H9 (cell line): ENCODE measurements around the gene LDB2. TPM values are rescaled to one million over a fixed set of nuclear protein-coding genes. Genes with fewer than 3 reads are reported as not detected.

Source experiments
- DNase-seq: peaks from one replicate; pipeline ENCODE4 v3.0.0-alpha.2; 2017
- H2AFZ ChIP-seq: one replicate; pipeline ENCODE4 v1.6.1; 2013; ENCODE audit warnings: mild to moderate bottlenecking, low read length, control low read depth, moderate library complexity
- H2AK5ac ChIP-seq: 2 replicates; pipeline ENCODE4 v1.6.1; 2013; ENCODE audit warnings: low read length, control low read depth, mixed read lengths; ENCODE audit not compliant: insufficient read length
- H2BK120ac ChIP-seq: one replicate; pipeline ENCODE4 v1.6.1; 2013; ENCODE audit warnings: low read depth, mild to moderate bottlenecking, low read length, control low read depth, inconsistent platforms; ENCODE audit not compliant: poor library complexity, severe bottlenecking
- H2BK12ac ChIP-seq: 2 replicates; pipeline ENCODE4 v1.6.1; 2013; ENCODE audit warnings: low read length, control low read depth, mixed read lengths, low read depth; ENCODE audit not compliant: insufficient read length
- H2BK15ac ChIP-seq: 2 replicates; pipeline ENCODE4 v1.6.1; 2013; ENCODE audit warnings: low read depth, low read length, control low read depth
- H2BK20ac ChIP-seq: one replicate; pipeline ENCODE4 v1.6.1; 2013; ENCODE audit warnings: low read depth, mild to moderate bottlenecking, low read length, control low read depth, inconsistent platforms; ENCODE audit not compliant: poor library complexity, severe bottlenecking
- H2BK5ac ChIP-seq: 2 replicates; pipeline ENCODE4 v1.6.1; 2013; ENCODE audit warnings: low read length, control low read depth, mixed read lengths; ENCODE audit not compliant: insufficient read length
- H3K14ac ChIP-seq: 2 replicates; pipeline ENCODE4 v1.6.1; 2013; ENCODE audit warnings: low read length, control low read depth; ENCODE audit not compliant: insufficient read depth
- H3K18ac ChIP-seq: 2 replicates; pipeline ENCODE4 v1.6.1; 2013; ENCODE audit warnings: low read depth, mild to moderate bottlenecking, mixed read lengths, low read length, control low read depth; ENCODE audit not compliant: insufficient read length
- H3K23ac ChIP-seq: 2 replicates; pipeline ENCODE4 v1.6.1; 2013; ENCODE audit warnings: low read length, control low read depth, mixed read lengths, low read depth; ENCODE audit not compliant: insufficient read length
- H3K23me2 ChIP-seq: 2 replicates; pipeline ENCODE4 v1.6.1; 2013; ENCODE audit warnings: low read depth, mild to moderate bottlenecking, mixed read lengths, low read length, control low read depth; ENCODE audit not compliant: insufficient read length, poor library complexity, severe bottlenecking
- H3K27ac ChIP-seq: 2 replicates; pipeline ENCODE4 v1.5.1; 2013; ENCODE audit warnings: low read length, control low read depth, mixed read lengths, low read depth; ENCODE audit not compliant: insufficient read length
- H3K27me3 ChIP-seq: 2 replicates; pipeline ENCODE4 v1.6.1; 2013; ENCODE audit warnings: low read length, control low read depth, inconsistent platforms; ENCODE audit not compliant: insufficient read depth
- H3K4ac ChIP-seq: 2 replicates; pipeline ENCODE4 v1.6.1; 2013; ENCODE audit warnings: low read depth, mild to moderate bottlenecking, control low read depth, inconsistent platforms, low read length, moderate library complexity
- H3K4me1 ChIP-seq: 2 replicates; pipeline ENCODE4 v1.6.1; 2013; ENCODE audit warnings: low read length, control low read depth, inconsistent platforms; ENCODE audit not compliant: insufficient read depth
- H3K4me2 ChIP-seq: 2 replicates; pipeline ENCODE4 v1.6.1; 2013; ENCODE audit warnings: low read length, control low read depth, mixed read lengths; ENCODE audit not compliant: insufficient read length, insufficient read depth
- H3K56ac ChIP-seq: 2 replicates; pipeline ENCODE4 v1.6.1; 2013; ENCODE audit warnings: low read depth, mild to moderate bottlenecking, mixed read lengths, low read length, control low read depth; ENCODE audit not compliant: insufficient read length
- H3K79me1 ChIP-seq: 2 replicates; pipeline ENCODE4 v1.6.1; 2013; ENCODE audit warnings: low read depth, mild to moderate bottlenecking, moderate library complexity, low read length, control low read depth, inconsistent platforms; ENCODE audit not compliant: insufficient read depth, poor library complexity, severe bottlenecking
- H3K79me2 ChIP-seq: 2 replicates; pipeline ENCODE4 v1.6.1; 2013; ENCODE audit warnings: low read length, control low read depth, inconsistent platforms; ENCODE audit not compliant: insufficient read depth
- H3K9ac ChIP-seq: 2 replicates; pipeline ENCODE4 v1.6.1; 2013; ENCODE audit warnings: low read length, control low read depth, mixed read lengths; ENCODE audit not compliant: insufficient read length; ENCODE audit errors: extremely low read depth
- H3K9me3 ChIP-seq: one replicate; pipeline ENCODE4 v1.6.1; 2013; ENCODE audit warnings: low read depth, low read length, inconsistent platforms; ENCODE audit not compliant: control insufficient read depth
- H3T11ph ChIP-seq: one replicate; pipeline ENCODE4 v1.6.1; 2013; ENCODE audit warnings: mild to moderate bottlenecking, low read length, control low read depth, inconsistent platforms
- H4K20me1 ChIP-seq: one replicate; pipeline ENCODE4 v1.6.1; 2013; ENCODE audit not compliant: control insufficient read depth, insufficient read length, insufficient read depth
- H4K5ac ChIP-seq: 2 replicates; pipeline ENCODE4 v1.6.1; 2013; ENCODE audit warnings: low read depth, mild to moderate bottlenecking, mixed read lengths, low read length, control low read depth; ENCODE audit not compliant: insufficient read length
- H4K8ac ChIP-seq: replicated peaks from 2 replicates; pipeline ENCODE4 v1.6.1; 2013; ENCODE audit warnings: low read length, control low read depth, mixed read lengths, low read depth; ENCODE audit not compliant: insufficient read length
- H4K91ac ChIP-seq: 2 replicates; pipeline ENCODE4 v1.6.1; 2013; ENCODE audit warnings: low read depth, mild to moderate bottlenecking, moderate library complexity, mixed read lengths, low read length, control low read depth; ENCODE audit not compliant: insufficient read length
- H3K27ac Mint-ChIP-seq, 3 experiments: 2 replicates in 2 of 3; 3 replicates in 1 of 3; pipeline ENCODE4 v1.8.0; 2020 to 2021; ENCODE audit warnings: mixed read lengths in 3 of 3, mild to moderate bottlenecking in 1 of 3, moderate library complexity in 1 of 3
- H3K27me3 Mint-ChIP-seq: 2 replicates; pipeline ENCODE4 v1.8.0; 2021; ENCODE audit warnings: low read depth, mild to moderate bottlenecking, moderate library complexity, mixed read lengths
- H3K36me3 Mint-ChIP-seq, 3 experiments: 2 replicates in 2 of 3; 3 replicates in 1 of 3; pipeline ENCODE4 v1.8.0; 2020 to 2021; ENCODE audit warnings: low read depth in 3 of 3, mixed read lengths in 3 of 3; ENCODE audit not compliant: insufficient read depth in 1 of 3
- H3K4me1 Mint-ChIP-seq, 2 experiments: 2 replicates each; pipeline ENCODE4 v1.8.0; 2020; ENCODE audit warnings: mixed read lengths in 2 of 2
- H3K4me3 Mint-ChIP-seq, 2 experiments: 2 replicates in 1 of 2; 3 replicates in 1 of 2; pipeline ENCODE4 v1.8.0; 2020 to 2021; ENCODE audit warnings: mild to moderate bottlenecking in 2 of 2, mixed read lengths in 2 of 2, moderate library complexity in 1 of 2
- H3K9me3 Mint-ChIP-seq, 2 experiments: 2 replicates in 1 of 2; 3 replicates in 1 of 2; pipeline ENCODE4 v1.8.0; 2020; ENCODE audit warnings: mild to moderate bottlenecking in 2 of 2, mixed read lengths in 2 of 2, moderate library complexity in 1 of 2
- CTCF ChIP-seq: fragments of 200-600 bp; sonication (generic); conservative IDR thresholded peaks from 3 replicates; pipeline ENCODE4 v1.8.0; 2021; ENCODE audit warnings: antibody characterized with exemption, mild to moderate bottlenecking
- WGBS: extraction: QIAGEN DNeasy Blood & Tissue Kit; methylation state at CpG from one replicate; pipeline ENCODE4 v1.1.7; 2013; ENCODE audit warnings: missing lambda C conversion rate, low lambda C conversion rate, mixed read lengths; ENCODE audit not compliant: insufficient read length; ENCODE audit errors: extremely low coverage; 5-methylcytosine and 5-hydroxymethylcytosine counted together
- total RNA-seq: library from RNA; stranded (reverse); gene quantifications from 2 replicates; pipeline ENCODE4 v1.2.1, GENCODE V29; 2021

The LDB2 gene
- total RNA-seq, 1 experiment from 2014 or later = 22.5 TPM

- H3K9me3 ChIP-seq = no peaks in the 10 kb centered on the region
- H3K79me1 ChIP-seq = no peaks in the 10 kb centered on the region
- no peak overlapping the region for H3K23ac ChIP-seq
- no peak overlapping the region for H3K4me2 ChIP-seq
- Mint-ChIP-seq H3K36me3 (peaks cover 5 to 11% (median 5%) of the 10 kb centered on the region in 3 experiments; a peak in 6 of 7 replicates), H3K27ac (no peak overlapping the region), H3K4me3 (no peak overlapping the region), H3K27me3 (no peaks in the 10 kb centered on the region), H3K9me3 (peaks cover 0 to under 1% of the 10 kb centered on the region in 2 experiments; a peak in 3 of 5 replicates), H3K4me1 (peaks cover 45 to 60% of the 10 kb centered on the region in 2 experiments)
- H2BK20ac ChIP-seq = no peak overlapping the region
- no peak for TF ChIP-seq CTCF
- H3T11ph ChIP-seq = no peak overlapping the region
- H3K27ac ChIP-seq = no peak overlapping the region
- H3K9ac ChIP-seq = no peak overlapping the region
- H3K79me2 ChIP-seq = no peaks in the 10 kb centered on the region
- H3K14ac ChIP-seq = no peak overlapping the region
- H3K27me3 ChIP-seq = no peaks in the 10 kb centered on the region
- no CpG with 5 or more reads among the region's 3 CpGs for WGBS
- H4K8ac ChIP-seq = no peak overlapping the region
- no peak overlapping the region for H2BK5ac ChIP-seq
- H2BK15ac ChIP-seq = no peak overlapping the region
- H4K20me1 ChIP-seq = no peaks in the 10 kb centered on the region
- H4K91ac ChIP-seq = no peak overlapping the region
- no peak overlapping the region for H3K56ac ChIP-seq
- H4K5ac ChIP-seq = no peak overlapping the region
- H2AK5ac ChIP-seq = no peak overlapping the region
- DNase-seq = no peak
- H2BK120ac ChIP-seq = no peak overlapping the region
- H3K18ac ChIP-seq = no peak overlapping the region
- no peak overlapping the region for H2BK12ac ChIP-seq
- H3K4ac ChIP-seq = no peak overlapping the region
- no peaks in the 10 kb centered on the region for H3K23me2 ChIP-seq
- peaks cover 6% of the 10 kb centered on the region for H3K4me1 ChIP-seq
- no peak overlapping the region for H2AFZ ChIP-seq
Observed at GRCh38 chr4:16730522-16731205, 167.8 kb downstream of the LDB2 start.
